Fibroblast of peridontal ligament (primary cell): ENCODE data around the gene ITPK1.

Experiments used
- DNase-seq: peaks from one replicate; pipeline ENCODE4 v3.0.0-alpha.2; 2010; ENCODE audit errors: extremely low read depth

The ITPK1 gene

DNA sequence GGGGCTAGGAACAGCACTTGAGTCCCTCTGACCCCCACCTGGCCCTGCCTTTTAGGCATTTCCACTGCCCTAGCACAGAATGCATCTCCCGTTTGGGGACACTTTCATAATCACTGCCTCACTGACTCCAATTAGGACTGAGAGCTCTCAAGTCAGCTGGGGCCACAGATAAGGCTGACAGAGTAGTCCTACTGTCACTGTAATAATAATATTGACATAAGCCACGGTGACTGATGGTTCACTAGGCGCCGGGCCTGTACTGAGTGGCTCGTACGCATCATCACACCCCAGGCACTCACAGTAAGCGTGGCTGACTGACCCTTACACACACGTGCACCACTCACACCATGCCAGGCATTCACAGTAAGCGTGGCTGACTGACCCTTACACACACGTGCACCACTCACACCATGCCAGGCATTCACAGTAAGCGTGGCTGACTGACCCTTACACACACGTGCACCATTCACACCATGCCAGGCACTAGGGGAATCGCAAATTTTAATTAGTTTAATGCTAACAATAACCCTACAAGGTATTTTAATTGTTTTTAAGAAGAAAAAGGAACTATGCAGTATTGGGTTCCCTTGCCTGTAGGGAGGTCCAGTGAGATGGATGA is 105.1 kb downstream of the ITPK1 start:
- DNase-seq, result no peak

DNA sequence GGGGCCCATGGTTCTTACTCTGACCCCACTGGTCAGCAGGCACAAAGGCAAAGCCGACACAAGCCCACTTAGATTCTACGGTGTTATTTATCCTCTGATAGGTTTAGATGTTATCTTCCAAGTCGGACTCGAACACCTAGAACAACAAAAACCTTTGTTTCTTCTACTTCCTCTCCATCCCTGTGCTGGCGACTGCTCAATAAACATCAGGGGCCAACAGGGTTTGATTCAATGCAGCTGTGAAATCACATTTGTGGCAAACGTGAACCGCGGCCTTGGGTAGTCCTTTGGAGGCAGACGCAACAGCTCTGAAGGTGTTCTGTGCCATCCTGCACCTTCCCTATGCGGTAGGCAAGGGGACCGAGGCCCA is 105.6 kb downstream of the ITPK1 start:
- DNase-seq, result no peak

DNA sequence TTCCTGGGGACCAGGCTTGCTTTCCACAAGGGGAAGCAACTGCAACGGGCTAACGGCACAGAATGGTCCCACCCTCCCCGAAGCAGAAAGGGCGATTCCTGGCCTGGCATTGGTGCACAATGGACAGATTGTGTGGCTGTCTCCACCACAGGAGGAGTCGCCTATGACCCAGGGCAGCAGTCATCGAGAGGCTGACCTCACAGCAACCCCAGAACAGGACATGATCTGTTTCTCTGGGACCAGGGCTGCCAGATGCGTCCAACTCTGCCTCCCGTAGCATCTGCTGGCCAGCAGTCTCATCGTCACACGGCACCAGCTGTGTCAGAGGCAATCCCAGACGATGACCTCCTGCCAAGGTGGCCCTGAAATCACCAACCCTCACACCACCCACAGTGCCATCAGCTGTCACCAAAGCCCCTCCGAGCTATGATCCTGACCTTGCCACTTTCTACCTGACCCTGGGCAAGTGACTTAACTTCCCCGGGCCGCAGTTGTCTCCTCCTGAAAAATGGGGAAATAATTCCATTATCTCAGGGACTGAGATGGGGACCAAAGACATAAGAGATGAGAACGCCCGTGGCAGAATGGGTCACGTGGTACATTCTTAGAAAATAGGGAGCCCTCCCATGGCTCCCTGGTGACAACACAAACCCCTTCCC is 106.1 kb downstream of the ITPK1 start:
- no peak for DNase-seq

DNA sequence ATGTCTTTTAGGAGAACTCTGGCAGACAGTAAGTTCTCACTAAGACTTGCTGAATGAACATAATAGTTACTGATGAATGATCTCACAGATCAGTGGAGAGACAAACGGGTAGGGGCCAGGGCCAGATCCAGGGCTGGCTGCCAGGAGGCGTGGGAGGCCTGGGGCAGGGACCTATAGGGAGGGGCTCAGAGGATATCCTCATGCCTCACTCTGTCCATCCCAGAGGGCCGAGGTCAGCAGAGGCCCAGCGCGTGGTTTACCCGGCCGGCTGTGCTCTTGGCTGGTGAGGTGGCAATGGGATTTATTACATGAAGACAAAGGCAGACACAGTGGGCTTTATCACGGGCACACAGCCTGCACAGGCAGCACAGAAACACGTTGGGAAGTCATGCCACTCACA is 107.3 kb downstream of the ITPK1 start:
- DNase-seq, result no peak

DNA sequence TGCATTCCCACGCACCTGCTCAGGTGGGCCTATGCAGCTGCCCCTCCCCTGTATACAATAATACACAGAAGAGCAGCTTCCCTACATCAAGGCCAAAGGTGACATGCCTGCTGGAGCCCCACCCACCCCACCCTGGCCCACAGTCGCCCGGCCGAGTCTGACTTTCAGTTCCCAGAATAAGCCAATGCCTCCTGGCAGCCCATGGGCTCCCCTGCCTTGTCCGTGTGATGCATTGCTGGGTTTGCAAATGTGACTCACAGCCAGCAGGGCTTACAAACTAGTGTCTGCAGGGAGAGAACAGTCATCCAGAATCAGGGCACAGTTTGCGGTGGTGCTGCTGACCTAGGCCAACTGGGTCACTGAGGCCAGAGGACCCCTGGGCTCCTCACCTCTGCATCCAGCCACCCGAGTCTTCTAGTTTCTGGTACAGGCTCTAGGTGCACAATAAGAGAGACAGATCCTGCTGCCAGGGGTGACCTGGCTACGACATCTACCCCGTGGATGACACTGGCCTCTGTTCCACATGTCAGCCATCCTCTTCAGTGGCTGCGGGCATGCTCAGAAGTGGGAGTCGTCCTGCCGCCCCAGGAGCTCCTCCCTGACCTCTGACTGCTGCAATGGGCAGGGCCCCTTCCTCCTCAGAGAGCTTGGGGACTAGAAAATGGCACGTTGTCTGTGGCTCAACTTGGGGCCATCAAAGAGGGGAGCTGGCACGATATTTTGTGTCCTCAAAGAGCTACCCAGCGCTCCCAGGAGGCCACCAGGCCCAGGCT is 108.3 kb downstream of the ITPK1 start:
- DNase-seq, result peak; percentile 75

DNA sequence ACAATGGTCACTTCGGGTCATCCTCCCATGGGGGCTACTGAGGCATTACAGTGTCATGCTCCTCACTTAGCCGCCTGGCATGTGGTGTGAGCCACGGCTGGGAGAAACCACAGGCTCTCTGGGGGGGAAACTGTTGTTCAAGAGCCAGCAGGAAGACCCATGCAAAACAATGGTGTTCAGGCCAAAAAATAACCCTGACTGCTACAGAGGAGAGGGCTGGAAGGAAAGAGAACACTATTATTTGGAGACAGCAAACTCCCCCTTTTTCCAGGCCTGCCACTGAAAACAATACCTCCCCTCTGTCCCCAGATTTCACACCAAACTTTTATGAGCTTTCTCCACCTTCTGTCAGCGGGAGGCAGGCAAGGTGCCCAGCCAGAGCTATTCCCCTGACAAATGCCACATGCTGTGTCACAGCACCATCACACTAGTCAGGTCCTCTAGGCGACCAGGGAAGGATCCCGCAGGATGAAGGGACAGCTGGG is 109.1 kb downstream of the ITPK1 start:
- DNase-seq, result peak; percentile 21

DNA sequence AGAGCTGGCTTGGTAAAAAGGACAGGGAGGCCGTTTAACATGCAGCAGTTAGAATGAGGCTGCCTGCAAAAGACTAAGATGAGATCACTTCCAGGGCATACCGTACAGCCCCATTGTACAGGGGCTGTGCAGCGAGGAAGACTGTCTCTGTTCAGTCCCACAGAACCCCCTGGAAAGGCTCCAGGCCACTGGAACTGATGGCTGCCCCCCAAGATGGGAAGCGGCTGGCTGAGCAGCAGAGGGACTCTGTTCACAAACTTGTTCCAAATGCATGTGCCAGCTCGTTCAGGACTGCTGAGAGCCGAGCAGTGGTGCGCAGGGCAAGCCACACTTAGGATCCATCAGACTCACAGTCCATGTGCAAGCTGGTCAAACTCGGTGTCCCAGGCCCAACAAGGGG is 109.9 kb downstream of the ITPK1 start:
- DNase-seq, result no peak

DNA sequence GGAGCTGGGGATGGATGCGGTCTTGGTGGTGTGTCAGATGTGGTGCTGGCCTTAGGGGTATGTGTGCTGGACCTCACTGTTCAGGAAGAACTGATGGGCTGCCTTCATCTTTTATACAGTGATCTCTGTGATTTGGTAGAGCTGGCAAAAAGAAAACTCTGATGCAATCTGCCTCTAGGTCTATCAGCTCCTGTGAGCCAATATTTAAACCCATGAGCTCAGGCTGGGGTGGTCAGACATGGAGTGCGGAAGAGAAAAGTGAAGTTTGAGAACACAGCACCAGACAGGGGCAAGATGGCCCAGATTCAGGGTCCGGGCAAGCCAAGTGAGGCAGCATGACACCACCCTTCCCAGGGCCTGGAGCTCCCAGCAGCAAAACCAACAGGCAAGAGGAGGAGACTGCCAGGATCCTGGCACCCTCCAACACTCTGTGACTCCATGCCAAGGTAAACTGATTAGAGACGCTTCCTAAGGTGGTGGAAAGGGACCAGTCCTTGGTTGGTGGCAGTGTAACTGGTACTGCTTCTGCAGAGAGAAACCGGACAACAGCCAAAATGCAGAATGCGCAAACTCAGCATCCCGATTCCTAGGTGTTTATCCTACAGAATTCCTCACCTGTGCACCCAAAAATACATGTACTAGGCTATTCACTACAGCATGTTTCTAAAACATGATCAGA is 110.5 kb downstream of the ITPK1 start:
- no peak for DNase-seq

DNA sequence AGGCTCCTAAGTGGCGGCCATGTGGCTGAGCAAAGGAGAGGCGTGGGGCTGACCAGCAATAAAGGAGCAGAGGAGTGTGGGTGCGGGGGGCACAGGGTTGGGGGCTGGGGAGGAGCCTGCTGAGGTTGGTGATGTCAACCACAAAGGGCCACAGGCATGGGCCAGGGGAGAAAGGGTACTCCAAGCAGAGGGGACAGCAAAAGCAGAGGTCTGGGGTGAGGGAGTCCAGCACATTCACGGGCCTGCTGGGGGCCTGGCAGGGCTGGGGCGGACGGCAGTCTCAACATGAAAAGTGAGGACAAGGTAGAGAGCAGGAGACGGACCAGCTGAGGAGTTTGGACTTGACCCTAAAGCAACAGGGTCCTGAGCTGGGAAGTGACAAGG is 111.0 kb downstream of the ITPK1 start:
- no peak for DNase-seq

DNA sequence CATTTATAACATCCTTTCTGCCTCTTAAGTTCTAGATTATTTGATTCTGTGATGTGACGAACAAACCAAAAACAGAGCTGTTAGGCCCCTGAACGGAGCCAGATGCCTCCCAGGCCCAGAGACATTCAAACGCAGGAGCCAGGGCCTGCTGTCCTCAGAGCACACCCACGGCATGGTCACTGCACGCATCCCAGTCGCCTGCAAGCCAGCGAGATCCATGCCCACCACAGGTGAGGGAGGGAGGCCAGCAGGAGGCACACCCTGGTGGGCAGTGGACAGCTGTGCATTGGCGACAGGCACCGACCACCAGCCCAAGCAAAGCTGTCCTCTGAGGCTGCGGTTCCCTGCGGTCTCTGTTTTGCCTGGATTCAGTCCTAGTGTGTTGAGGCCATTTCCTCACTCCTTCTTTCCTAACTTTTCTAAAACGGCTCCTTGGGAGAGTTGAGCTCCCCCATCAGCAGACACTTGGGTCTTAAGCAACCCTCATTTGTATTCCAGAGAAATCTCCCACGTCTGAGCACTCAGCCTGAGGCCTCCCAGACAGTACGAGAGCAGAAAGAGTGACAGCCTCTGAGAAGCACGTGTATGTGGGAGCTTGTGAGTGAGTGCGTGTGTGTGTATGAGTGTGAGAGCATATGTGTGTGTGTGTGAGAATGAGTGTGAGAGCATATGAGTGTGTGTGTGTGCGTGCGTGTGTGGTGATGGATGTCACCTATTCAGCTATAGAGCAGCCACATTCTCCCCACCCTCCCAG is 111.6 kb downstream of the ITPK1 start:
- no peak for DNase-seq

DNA sequence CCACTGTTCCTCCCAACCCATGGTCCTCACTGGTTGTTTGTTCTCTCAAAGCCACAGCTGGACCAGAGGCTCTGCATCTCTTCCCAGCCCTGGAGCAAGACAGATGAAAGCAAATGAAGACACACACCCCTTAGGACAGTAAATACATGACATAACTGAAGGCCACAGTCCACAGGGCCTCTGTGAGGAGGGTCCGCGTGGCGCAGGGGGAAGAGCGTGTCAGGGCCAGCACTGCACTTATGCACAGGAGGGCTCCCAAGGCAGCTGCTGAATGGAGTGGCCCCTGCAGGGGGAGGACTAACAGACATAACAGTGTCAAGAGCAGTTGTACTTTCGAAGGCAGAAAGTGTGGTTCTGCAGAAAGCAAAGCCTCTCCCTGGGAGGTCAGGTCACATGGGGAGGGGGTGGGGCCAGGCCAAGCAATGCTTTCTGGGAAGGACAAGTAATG is 112.8 kb downstream of the ITPK1 start:
- no peak for DNase-seq

DNA sequence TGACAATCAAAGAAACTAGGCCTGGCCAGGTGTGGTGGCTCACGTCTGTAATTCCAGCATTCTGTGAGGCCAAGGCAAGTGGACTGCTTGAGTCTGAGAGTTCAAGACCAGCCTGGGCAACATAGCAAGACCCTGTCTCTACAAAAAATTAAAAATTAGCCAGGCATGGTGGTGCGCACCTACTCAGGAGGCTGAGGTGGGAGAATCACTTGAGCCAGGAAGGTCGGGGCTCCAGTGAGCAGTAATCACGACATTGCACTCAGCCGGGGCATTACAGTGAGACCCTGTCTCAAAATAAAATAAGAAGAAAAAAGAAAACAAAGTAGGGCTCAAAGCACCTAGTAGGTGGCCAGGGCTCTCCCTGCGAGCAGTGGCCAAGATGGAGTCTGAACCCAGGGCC is 113.7 kb downstream of the ITPK1 start:
- no peak for DNase-seq

DNA sequence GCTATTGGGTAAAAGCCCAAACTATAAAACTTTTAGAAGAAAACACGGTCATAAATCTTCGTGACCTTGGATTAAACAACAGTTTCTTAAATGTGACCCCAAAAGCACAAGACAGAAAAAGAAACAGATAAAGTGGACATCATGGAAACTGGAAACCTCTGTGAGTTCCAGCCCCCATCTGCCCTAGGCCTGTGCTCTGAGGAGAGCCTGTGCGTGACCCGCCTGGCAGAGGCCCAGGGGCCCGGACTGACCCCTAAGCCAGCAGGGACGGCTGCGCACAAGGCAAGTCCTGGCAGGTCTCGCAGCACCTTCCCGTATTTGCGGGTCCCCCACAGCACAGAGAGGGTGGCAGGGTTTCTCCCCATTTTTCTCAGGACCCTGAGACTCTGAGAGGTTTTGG is 116.8 kb downstream of the ITPK1 start:
- DNase-seq, result no peak

DNA sequence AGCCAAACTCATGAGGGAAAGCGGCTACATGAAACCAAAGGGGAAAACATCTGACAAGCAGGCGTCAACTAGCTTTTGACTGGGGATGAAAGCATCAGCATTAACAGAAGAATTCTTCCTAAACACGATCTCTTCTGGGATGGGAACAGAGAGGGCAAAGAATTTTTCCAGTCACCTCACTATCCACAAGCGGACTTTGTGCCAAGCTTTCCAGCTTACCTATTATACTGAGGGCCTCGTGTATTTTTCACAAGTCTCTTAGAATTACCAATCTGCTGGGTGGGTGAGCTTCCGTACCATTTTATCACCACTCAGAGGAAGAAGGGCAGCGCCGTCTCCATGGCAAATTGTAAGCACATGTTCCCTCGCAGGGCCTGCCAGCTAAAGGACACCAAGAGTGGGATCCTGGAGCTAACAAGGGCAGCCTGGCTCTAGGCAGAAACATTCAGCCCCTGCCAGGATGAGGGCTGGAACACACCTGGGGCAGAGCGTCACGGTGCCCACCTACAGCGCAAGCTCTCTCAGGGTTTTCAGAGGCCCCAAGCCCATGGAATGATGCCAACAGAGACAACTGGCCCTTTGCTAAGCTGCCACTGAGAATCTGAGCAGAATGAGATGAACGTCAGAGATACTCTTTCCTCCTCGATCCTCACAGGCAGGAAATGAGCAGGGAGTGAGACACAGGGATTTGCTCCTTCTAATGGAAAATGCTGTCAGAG is 118.2 kb downstream of the ITPK1 start:
- no peak for DNase-seq

DNA sequence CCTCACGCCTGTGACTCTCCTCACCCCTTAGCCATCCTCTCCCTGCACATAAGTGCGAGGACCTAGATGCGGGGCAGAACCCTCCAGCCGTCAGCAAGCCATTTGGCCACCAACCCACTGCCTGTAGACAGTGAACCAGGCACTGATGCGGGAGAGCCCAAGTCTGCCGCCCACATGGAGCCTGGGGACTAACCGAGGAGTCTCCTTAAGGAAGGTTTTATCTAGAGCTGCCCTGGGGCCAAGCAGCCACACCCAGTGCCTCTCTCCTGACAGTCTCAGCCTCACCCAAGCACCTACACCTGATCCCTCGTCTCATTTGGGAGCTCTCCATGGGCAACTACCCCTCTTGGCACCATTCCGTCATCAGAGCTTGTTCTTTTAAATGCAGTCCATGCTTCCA is 120.1 kb downstream of the ITPK1 start:
- DNase-seq, result no peak

DNA sequence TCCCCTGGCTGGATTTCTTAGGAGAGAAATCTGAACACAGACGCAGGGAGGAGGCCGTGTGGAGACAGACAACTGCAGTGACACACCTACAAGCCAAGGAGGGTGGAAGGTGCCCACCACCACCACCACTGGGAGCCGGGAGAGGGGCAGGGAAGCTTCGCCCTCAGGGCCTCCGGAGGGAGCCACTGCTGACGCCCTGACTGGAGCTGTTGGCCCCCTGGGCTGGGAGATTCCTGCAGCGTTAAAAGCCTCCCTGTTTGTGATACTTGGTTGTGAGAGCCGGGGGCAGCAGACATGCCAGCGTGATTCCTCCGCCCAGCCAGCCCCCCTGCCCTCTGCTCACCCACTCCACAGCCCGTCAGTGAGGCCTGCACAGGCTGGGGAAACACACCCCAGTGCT is 120.8 kb downstream of the ITPK1 start:
- no peak for DNase-seq

DNA sequence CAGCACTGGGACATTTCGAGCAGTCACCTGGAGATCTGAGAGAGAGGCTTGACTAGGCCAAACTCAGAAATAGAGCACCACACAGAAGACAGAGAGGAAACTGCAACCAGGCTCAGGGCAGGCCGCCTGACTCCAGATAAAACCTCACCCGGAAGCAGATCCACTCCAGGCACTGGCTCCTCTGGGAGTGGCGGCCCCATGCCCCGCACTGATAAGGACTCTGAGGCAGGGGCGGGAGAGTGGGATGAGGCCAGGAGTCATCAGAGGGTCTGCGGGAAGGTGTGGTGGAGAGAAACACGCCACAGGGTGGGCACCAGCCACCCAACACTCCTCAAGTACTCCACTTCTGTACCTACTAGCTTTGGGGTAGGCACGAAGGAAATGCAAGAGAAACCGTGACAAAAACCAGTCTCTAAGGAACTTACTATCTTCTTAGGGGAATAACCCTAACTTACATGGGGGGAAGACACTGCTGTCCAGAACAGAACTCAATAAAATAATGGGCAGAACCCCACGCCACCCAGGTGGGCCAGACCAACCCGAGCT is 121.5 kb downstream of the ITPK1 start:
- no peak for DNase-seq

DNA sequence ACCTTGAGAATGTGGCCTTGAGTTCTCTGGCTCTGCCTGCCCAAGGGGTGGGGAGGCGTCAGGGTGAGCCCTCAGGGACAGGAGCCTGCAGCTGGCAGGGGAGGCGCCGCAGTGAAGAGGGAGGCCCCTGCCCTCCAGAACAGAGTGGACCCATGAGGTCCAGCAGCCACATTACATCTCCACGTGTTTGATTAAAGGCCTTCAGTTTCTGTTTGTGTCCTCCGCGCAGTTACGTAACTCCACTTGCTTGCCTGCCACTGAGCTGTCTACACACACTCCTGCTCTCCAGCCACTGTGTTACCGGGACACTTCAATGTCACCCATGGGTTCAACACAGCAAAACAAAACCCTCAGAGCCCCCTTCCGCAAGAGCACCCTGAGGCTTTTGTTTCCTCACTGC is 122.4 kb downstream of the ITPK1 start:
- no peak for DNase-seq

DNA sequence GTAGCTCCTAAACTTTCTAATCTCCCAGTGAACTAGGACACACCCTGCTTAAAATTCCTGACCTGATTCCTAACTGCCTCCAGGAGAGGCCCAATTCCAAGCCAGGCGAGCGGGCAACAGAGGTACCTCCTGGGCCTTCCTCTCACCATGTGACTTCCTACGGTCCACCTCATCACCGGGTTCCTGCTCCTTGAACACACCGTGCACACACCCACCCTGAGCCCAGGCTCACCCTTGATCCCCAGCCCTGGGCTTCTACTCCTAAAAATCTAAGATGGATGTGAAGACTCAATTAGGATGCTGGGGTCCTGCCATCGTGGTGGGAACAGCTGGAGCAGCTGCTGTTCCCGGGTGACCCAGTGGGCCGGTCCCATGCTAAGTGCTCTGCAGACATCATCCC is 124.2 kb downstream of the ITPK1 start:
- no peak for DNase-seq

DNA sequence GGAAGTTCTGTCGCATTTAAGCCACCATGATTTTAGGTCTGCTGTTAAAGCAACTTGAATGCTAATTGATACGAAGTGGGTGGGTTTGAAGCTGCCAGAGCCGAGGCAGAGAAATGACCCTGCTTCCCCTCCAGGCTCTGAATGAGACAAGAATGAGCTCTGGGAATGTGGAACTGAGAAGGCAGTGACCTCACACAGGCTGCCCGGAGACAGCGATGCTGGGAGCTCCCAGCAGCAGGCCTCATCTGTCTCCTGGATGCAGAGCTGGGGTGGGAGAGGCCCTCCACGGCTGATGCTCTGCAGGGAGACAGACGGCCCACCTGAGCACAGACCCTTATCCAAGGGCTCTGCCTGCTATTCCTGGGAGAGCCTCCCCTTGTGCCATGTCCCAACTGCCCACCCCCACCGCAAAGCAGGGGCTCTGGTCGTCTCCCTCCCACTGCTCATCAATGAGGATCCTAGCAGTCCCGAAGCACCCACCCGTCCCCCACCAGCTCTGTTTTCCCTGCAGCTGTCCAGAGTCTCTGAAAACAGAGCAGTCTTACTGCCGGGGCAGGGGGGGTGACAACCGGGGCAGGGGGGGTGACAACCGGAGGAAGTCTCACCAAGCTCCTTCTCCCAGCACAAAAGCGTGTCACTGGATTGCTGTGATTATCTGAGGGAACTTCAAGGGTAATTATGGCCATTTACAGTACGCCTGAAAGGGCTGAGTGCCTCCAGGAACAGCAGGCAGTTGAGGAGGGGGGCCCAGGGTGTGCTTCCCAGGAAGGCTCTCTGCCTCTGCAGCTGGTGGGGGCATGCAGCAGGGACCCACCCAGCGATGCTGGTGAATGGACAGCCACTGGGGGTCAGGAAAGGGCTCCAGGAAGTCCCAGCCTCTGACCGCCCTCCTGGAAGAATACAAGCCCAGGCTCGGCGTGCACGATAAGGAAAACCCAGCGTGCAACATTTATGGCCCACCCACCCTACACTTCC is 125.0 kb downstream of the ITPK1 start:
- no peak for DNase-seq
